Skeletal muscle tissue (tissue), 4 donors: Measurements from ENCODE around the gene ISL2. TPM values are rescaled to one million over a fixed set of nuclear protein-coding genes. Genes with fewer than 3 reads are reported as not detected.
A peak's percentile ranks its signal among the peaks of the same experiment; 100 is the strongest.
"Not testable (repeated sequence)": the region's sequence is repeated elsewhere in the genome, so short reads cannot be mapped to it uniquely, and the experiment has no call there.

Source experiments
- H3K27ac ChIP-seq: one replicate; pipeline ENCODE4 v1.7.0; 2013; ENCODE audit warnings: mild to moderate bottlenecking, low read depth, low read length, inconsistent platforms
- H3K27me3 ChIP-seq, 3 donors: one replicate each; pipeline ENCODE4 v1.7.0; 2013; ENCODE audit warnings: low read length in 3 of 3; ENCODE audit not compliant: control insufficient read depth in 3 of 3, insufficient read depth in 3 of 3
- H3K36me3 ChIP-seq, 3 donors: one replicate each; pipeline ENCODE4 v1.7.0; 2013; ENCODE audit warnings: low read length in 3 of 3; ENCODE audit not compliant: control insufficient read depth in 3 of 3, insufficient read depth in 3 of 3
- H3K4me1 ChIP-seq, 3 donors: one replicate each; pipeline ENCODE4 v1.7.0; 2013; ENCODE audit warnings: low read length in 3 of 3, mild to moderate bottlenecking in 3 of 3; ENCODE audit not compliant: control insufficient read depth in 3 of 3, insufficient read depth in 3 of 3
- H3K4me3 ChIP-seq, 3 donors: one replicate each; pipeline ENCODE4 v1.7.0; 2013; ENCODE audit warnings: low read length in 3 of 3
- H3K9ac ChIP-seq, 3 donors: one replicate each; pipeline ENCODE4 v1.7.0; 2013; ENCODE audit warnings: low read length in 3 of 3, mild to moderate bottlenecking in 3 of 3, moderate library complexity in 2 of 3, low read depth in 1 of 3
- H3K9me3 ChIP-seq, 3 donors: one replicate each; pipeline ENCODE4 v1.7.0; 2013; ENCODE audit warnings: low read length in 3 of 3; ENCODE audit not compliant: control insufficient read depth in 3 of 3
- total RNA-seq: library from RNA; depleted of rRNA; stranded (reverse); fragments of >200 nt; gene quantifications from one replicate; pipeline ENCODE4 v1.2.3, GENCODE V29; 2014
- donor health status: Osteomylitis.

ISL2 gene
- total RNA-seq, 1 donor from 2014 or later: not detected

DNA sequence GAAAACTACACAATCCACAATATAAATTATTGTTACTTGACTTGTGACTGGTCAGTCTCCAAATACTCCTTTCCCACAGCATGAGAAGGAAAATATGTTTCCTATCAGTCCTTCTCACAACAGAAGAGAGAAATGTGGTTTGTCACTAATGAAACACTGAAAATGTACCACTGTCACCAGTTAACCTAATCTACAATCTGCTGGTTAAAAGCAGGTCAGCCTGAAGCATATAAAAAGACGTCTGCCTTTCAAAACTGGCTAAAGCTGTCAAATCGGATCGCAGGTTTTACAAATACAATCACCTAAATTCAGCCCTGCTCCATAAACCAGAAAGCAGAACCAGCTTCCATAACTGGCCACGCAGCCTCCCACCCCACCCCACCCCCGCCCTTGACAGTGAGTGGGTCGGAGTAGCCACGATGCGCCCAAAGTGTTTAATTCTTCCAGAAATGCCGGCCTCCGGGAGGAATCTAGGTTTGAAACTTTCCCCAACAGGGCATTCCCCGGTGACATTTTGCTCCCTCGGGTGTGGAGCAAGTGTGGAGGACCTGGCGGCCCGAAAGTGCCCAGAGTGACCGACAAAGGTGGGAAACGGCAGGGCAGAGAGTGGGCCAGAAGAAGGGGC, 26.0 kb upstream of the ISL2 start:
- Histone ChIP-seq H3K4me3 (peak overlapping the region; percentile 91 to 94 (median 92)), H3K36me3 (no peaks in the 10 kb centered on the region), H3K4me1 (peaks cover 6 to 15% (median 12%) of the 10 kb centered on the region in 3 donors), H3K27ac (peak overlapping the region; percentile 87), H3K9ac (peak overlapping the region; percentile 96 to 97 (median 97)), H3K27me3 (no peaks in the 10 kb centered on the region), H3K9me3 (no peaks in the 10 kb centered on the region)

DNA sequence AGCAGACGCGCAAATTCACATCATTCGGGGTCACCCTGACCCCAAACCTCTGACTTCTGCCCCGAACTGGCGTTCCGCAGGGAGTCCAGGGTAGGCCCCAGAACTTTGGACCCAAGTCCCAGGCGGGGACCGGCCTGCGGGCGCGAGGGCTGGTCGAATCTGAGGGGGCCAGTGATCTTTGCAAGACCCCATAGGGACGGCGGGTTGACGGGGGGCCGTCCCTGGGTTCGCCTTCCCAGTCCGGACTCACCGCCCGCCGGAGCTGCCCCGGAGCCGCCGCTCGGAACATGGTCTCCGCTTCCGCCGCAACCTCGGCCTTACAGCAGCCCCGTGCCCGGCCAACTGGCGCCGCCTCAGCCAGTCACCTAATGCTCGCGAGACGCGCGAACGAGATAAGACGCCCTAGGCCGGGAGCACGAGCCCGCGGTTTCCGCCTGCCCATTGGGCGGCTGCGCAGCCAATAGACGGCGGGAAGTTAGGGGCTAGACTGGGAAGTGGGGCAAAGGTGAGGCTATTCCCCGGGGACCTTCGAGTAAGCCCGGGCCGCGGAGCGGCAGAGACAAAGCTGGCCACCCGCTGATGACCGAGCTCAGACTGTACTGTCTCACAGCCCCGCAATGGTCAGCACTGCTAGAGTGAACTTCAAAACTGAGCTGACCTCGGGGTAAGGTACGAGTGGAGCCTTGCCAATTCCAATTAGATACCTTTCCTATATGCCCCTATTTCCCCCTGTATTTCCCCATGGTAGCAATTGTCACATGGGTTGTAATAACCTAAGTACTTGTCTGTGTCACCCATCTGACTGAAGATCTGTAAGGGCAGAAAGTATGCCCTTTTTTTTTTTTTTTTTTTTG, 25.2 kb upstream of the ISL2 start, which contains the start of gene ETFA:
Gene ETFA (minus strand): TSS at position 370 of the 854 bp plus-strand sequence. CDS start 81 bp downstream, at position 289.
- peak within 1 kb of the TSS; percentile 91 to 94 (median 92) for H3K4me3 ChIP-seq
- no peaks in the 10 kb centered on the region for H3K36me3 ChIP-seq
- H3K9me3 ChIP-seq: no peaks in the 10 kb centered on the region
- no peaks in the 10 kb centered on the region for H3K27me3 ChIP-seq
- peak within 1 kb of the TSS; percentile 96 to 97 (median 97) for H3K9ac ChIP-seq
- peak within 1 kb of the TSS; percentile 87 for H3K27ac ChIP-seq
- peaks cover 6 to 15% (median 12%) of the 10 kb centered on the region in 3 donors for H3K4me1 ChIP-seq

DNA sequence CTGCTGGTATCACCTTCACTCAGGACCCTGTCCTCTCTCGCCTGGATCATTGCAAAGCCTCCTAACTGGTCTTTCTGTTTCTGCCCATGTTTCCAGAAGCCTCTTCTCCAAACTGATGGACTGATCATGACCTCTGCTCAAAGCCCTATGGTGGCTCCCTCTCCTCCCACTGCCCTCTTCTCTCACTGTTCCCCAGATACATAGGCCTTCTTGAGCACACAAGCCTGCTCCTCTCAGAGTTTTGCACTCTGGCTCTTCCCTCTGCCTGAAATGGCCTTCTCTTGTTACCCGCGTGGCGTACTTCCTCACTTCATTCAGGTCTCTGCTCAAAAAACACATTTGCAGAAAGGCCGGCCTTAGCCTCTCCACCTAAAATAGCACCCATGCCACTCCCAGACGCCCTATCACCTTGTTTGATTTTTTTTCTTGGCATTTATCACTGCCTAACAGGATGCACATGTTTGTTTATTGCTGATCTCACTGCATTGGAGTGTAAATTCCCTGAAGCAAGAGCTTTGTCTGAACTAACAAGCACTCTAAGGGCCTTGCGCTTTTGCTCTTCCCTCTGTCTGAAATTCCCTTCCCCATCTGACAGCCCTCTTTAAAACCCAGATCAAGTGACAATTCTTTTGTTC, 23.9 kb upstream of the ISL2 start:
- Histone ChIP-seq H3K4me1 (peaks cover 6 to 15% (median 12%) of the 10 kb centered on the region in 3 donors), H3K9me3 (no peaks in the 10 kb centered on the region), H3K4me3 (no peak overlapping the region), H3K9ac (no peak overlapping the region), H3K27me3 (no peaks in the 10 kb centered on the region), H3K36me3 (no peaks in the 10 kb centered on the region), H3K27ac (no peak overlapping the region)

DNA sequence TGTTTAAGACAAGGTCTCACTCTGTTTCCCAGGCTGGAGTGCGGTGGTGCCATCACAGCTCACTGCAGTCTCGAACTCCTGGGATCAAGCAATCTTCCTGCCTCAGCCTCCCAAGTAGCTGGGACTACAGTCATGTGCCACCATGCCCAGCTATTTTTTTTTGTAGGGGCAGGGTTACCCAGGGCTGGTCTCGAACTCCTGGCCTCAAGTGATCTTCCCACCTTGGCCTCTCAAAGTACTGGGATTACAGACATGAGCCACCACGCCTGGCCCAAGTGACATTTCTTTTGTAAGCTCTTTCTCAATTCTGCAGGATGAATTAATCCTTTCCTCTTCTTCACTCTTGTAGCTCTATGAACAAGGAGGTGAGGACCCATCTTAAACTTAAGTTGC, 23.4 kb upstream of the ISL2 start:
- H3K9me3 ChIP-seq, H3K27ac ChIP-seq, H3K36me3 ChIP-seq: not testable (repeated sequence)

DNA sequence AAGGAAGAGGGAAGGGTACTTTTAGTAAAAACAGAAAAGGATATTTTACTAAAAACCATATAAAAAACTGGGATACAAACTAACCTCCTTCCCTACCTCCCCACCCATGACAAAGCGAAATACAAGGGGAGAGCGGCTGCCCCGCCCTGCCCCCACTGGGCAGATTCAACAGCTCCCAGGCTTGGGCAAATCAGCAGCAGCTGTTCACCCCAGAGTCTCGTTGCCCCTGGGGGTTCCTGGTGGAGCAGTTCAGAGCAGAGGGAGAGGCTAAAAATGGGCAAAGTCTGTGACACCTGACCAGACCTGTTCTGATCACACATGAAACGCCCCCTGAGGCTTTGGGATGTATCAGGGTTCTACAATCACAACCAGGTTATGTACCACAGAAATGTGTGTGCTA, 22.8 kb upstream of the ISL2 start:
- no peaks in the 10 kb centered on the region for H3K27me3 ChIP-seq
- peaks cover 6 to 15% (median 12%) of the 10 kb centered on the region in 3 donors for H3K4me1 ChIP-seq
- no peaks in the 10 kb centered on the region for H3K9me3 ChIP-seq
- H3K9ac ChIP-seq: no peak overlapping the region
- H3K36me3 ChIP-seq: no peaks in the 10 kb centered on the region
- no peak overlapping the region for H3K4me3 ChIP-seq
- H3K27ac ChIP-seq: no peak overlapping the region

More for the DNA sequence above, 23.4 kb upstream of the ISL2 start:
- H3K27me3 ChIP-seq, H3K9ac ChIP-seq, H3K4me3 ChIP-seq: not testable (repeated sequence)
- peaks cover 6 to 15% (median 12%) of the 10 kb centered on the region in 3 donors for H3K4me1 ChIP-seq

DNA sequence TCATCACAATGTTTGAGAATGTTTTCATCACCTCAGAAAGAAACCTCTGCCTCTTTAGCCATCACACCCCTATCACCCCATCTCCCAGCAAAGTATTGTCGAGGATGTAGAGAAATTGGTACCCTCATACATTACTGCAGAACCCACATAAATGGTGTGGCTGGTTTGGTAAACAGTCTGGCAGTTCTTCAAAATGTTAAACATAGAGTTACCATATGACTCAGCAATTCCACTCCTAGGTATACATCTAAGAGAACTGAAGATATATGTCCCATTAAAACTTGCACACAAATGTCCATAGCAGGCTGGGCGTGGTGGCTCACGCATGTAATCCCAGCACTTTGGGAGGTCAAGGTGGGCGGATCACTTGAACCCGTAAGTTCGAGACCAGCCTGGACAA, 16.6 kb upstream of the ISL2 start:
- no peak overlapping the region for H3K9ac ChIP-seq
- no peaks in the 10 kb centered on the region for H3K9me3 ChIP-seq
- no peaks in the 10 kb centered on the region for H3K36me3 ChIP-seq
- H3K4me1 ChIP-seq: peaks cover 0 to 3% (median 0%) of the 10 kb centered on the region in 3 donors
- H3K4me3 ChIP-seq: no peak overlapping the region
- no peaks in the 10 kb centered on the region for H3K27me3 ChIP-seq
- H3K27ac ChIP-seq: no peak overlapping the region

DNA sequence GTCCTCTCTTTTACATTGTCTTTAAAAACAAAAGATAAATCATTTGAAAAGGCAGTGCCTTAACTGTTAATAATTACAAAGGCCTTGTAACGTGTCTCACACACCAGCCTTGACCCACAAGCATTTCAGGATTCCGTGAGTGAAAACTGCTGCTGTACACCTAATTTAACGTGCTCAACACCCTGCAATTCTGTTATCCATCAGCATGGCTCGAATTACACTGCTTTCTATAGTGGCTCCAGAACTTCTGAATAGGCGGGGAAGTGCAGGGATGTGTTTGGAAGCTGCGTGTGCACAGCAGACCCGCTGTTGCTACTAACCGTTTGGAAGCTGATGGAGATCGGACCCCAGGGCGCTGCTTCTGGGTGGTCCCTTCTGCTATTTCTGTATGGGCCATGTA, 15.4 kb upstream of the ISL2 start:
- no peaks in the 10 kb centered on the region for H3K27me3 ChIP-seq
- no peak overlapping the region for H3K4me3 ChIP-seq
- H3K9me3 ChIP-seq: no peaks in the 10 kb centered on the region
- no peak overlapping the region for H3K9ac ChIP-seq
- H3K27ac ChIP-seq: no peak overlapping the region
- no peaks in the 10 kb centered on the region for H3K36me3 ChIP-seq
- H3K4me1 ChIP-seq: peaks cover 0 to 3% (median 0%) of the 10 kb centered on the region in 3 donors

DNA sequence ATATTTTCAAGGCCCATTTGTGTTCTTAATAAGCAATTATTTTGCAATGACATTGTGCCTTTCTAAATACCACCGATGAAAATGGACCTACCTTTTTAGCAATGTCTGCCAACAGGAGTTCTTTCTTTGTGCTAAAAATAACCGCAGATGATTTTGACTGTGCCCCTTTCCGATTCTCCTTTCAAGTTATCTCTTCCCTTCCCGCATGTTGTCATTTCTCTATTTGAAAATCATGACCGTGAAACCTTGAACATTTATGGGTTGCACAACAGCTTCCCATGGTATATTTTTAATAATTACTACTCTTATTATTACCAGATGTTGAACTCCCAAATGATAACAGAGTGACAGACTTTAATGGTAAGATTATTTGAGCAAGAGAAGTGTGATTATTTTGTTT, 15.0 kb upstream of the ISL2 start:
- Histone ChIP-seq H3K9me3 (no peaks in the 10 kb centered on the region), H3K4me3 (no peak overlapping the region), H3K4me1 (peaks cover 0 to 3% (median 0%) of the 10 kb centered on the region in 3 donors), H3K9ac (no peak overlapping the region), H3K36me3 (no peaks in the 10 kb centered on the region), H3K27me3 (no peaks in the 10 kb centered on the region), H3K27ac (no peak overlapping the region)

DNA sequence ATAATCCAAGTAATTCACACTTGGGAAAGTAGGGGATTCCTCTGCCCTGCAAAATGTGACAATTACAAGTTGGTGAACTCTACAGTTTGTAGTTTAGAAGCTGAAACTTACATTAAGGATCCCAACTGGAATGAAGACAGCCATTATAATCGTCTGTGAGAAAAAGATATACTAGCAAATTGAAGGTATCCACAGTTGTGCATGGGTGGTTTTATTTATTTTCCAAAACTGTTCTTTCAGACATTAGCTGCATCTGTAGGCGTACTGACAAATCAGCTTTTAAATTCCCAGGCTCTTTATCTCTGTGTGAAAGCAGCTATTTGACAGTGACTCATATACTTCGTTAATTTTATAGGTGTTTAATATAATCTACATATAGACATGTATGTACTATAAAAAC, 12.5 kb upstream of the ISL2 start:
- H3K9ac ChIP-seq: no peak overlapping the region
- H3K4me3 ChIP-seq: no peak overlapping the region
- H3K27me3 ChIP-seq: peaks cover 0 to 4% (median 2%) of the 10 kb centered on the region in 3 donors
- no peak overlapping the region for H3K27ac ChIP-seq
- no peaks in the 10 kb centered on the region for H3K9me3 ChIP-seq
- no peaks in the 10 kb centered on the region for H3K36me3 ChIP-seq
- peaks cover 0 to 6% (median 4%) of the 10 kb centered on the region in 3 donors for H3K4me1 ChIP-seq
